PFSK-1 (cell line): ENCODE data around the gene C5.
A peak's percentile ranks its signal among the peaks of the same experiment; 100 is the strongest.

Experiments used
- FOXP2 ChIP-seq: optimal IDR thresholded peaks from 2 replicates; pipeline ENCODE3; 2011; ENCODE audit warnings: borderline replicate concordance, control low read depth, inconsistent platforms; ENCODE audit not compliant: insufficient read depth; ENCODE audit errors: extremely low read length, extremely low read depth
- POLR2AphosphoS5 ChIP-seq: IDR thresholded peaks from 2 replicates; pipeline ENCODE4 v1.6.1; 2012; ENCODE audit warnings: low read depth, mild to moderate bottlenecking, control low read depth, low read length, moderate library complexity
- REST ChIP-seq, 2 experiments: IDR thresholded peaks; 2 replicates each; pipeline versions ENCODE4 v1.6.1 to v1.8.0; 2011 to 2012; ENCODE audit warnings: low read depth in 2 of 2, low read length in 2 of 2, control low read depth in 1 of 2, inconsistent platforms in 1 of 2, mild to moderate bottlenecking in 1 of 2, moderate library complexity in 1 of 2; ENCODE audit not compliant: insufficient read depth in 1 of 2
- SIN3A ChIP-seq: IDR thresholded peaks from 2 replicates; pipeline ENCODE4 v1.6.1; 2012; ENCODE audit warnings: mild to moderate bottlenecking, low read length, moderate library complexity, borderline replicate concordance; ENCODE audit not compliant: insufficient read depth
- TAF1 ChIP-seq: IDR thresholded peaks from 2 replicates; pipeline ENCODE4 v1.6.1; 2012; ENCODE audit warnings: low read length, control low read depth, borderline replicate concordance; ENCODE audit not compliant: insufficient read depth

C5 gene

GRCh38 chr9:120929229-120929791 is 120.8 kb downstream of the C5 start:
- no peak for TF ChIP-seq TAF1
- TF ChIP-seq REST (IDR thresholded peaks at IDR 0.05; ENCODE audit: insufficient read depth in 1 of 2, low read depth in 2 of 2, low read length in 2 of 2) = no peak
- TF ChIP-seq POLR2AphosphoS5 = no peak
- TF ChIP-seq FOXP2 = no peak
- no peak for TF ChIP-seq SIN3A

GRCh38 chr9:120928483-120929228 is 121.4 kb downstream of the C5 start:
- TF ChIP-seq POLR2AphosphoS5 (0 out of 2 replicates have a peak, but pooled peaks have one; percentile 31), SIN3A (no peak), FOXP2 (peak; percentile 76)

GRCh38 chr9:120928015-120928482 is 122.0 kb downstream of the C5 start:
- TF ChIP-seq SIN3A (no peak), FOXP2 (no peak), POLR2AphosphoS5 (no peak), REST (IDR thresholded peaks at IDR 0.05; ENCODE audit: insufficient read depth in 1 of 2, low read depth in 2 of 2, low read length in 2 of 2) (no peak), TAF1 (no peak)

- TF ChIP-seq FOXP2 = no peak
- no peak for TF ChIP-seq SIN3A
- TF ChIP-seq POLR2AphosphoS5 = no peak
- no peak for TF ChIP-seq REST (IDR thresholded peaks at IDR 0.05; ENCODE audit: insufficient read depth in 1 of 2, low read depth in 2 of 2, low read length in 2 of 2)
- no peak for TF ChIP-seq TAF1
These were observed 122.6 kb downstream of the C5 start for GRCh38 chr9:120927269-120928014.

GRCh38 chr9:120926397-120926928 is 123.6 kb downstream of the C5 start, which contains the start of gene TRAF1:
Gene TRAF1, minus strand, starts transcription at chr9:120926796. Its CDS starts 721 bp downstream, at chr9:120926075.
- TF ChIP-seq TAF1 = no peak
- TF ChIP-seq SIN3A = no peak
- no peak for TF ChIP-seq POLR2AphosphoS5
- TF ChIP-seq FOXP2 = no peak
- TF ChIP-seq REST (IDR thresholded peaks at IDR 0.05; ENCODE audit: insufficient read depth in 1 of 2, low read depth in 2 of 2, low read length in 2 of 2) = no peak
